Neural progenitor cell (in vitro differentiated cells): ENCODE results near the gene HMGCS1. TPM values are rescaled to one million over a fixed set of nuclear protein-coding genes. Genes with fewer than 3 reads are reported as not detected.

ENCODE experiments used
- DNase-seq: peaks from one replicate; pipeline ENCODE4 v3.0.0-alpha.2; 2016; ENCODE audit warnings: low spot score
- H2AFZ ChIP-seq: fragments of 200-600 bp; sonication (generic); replicated peaks from 2 replicates; pipeline ENCODE4 v1.6.1; 2016; ENCODE audit warnings: antibody characterized with exemption
- H3F3A ChIP-seq: fragments of 200-600 bp; sonication (generic); 2 replicates; pipeline ENCODE4 v1.6.1; 2016; ENCODE audit warnings: antibody characterized with exemption, low read depth
- H3K27ac ChIP-seq: fragments of 200-600 bp; sonication (generic); 2 replicates; pipeline ENCODE4 v1.5.1; 2016; ENCODE audit warnings: mild to moderate bottlenecking
- H3K27me3 ChIP-seq: fragments of 200-600 bp; sonication (generic); 2 replicates; pipeline ENCODE4 v1.6.1; 2016; ENCODE audit warnings: mild to moderate bottlenecking, moderate library complexity
- H3K36me3 ChIP-seq: fragments of 200-600 bp; sonication (generic); 2 replicates; pipeline ENCODE4 v1.5.1; 2016
- H3K4me1 ChIP-seq: fragments of 200-600 bp; sonication (generic); 2 replicates; pipeline ENCODE4 v1.6.1; 2016; ENCODE audit warnings: mixed run types
- H3K4me2 ChIP-seq: fragments of 200-600 bp; sonication (generic); 2 replicates; pipeline ENCODE4 v1.6.1; 2016
- H3K4me3 ChIP-seq: fragments of 200-600 bp; sonication (generic); 2 replicates; pipeline ENCODE4 v1.5.1; 2016
- H3K79me2 ChIP-seq: fragments of 200-600 bp; sonication (generic); 2 replicates; pipeline ENCODE4 v1.6.1; 2016; ENCODE audit warnings: low read depth
- H3K9ac ChIP-seq: fragments of 200-600 bp; sonication (generic); 2 replicates; pipeline ENCODE4 v1.6.1; 2016
- H3K9me3 ChIP-seq: fragments of 200-600 bp; sonication (generic); 2 replicates; pipeline ENCODE4 v1.5.1; 2016; ENCODE audit warnings: low read depth
- H4K20me1 ChIP-seq: fragments of 200-600 bp; sonication (generic); 2 replicates; pipeline ENCODE4 v1.6.1; 2016; ENCODE audit warnings: low read depth
- H3K27ac Mint-ChIP-seq: 3 replicates; pipeline ENCODE4 v1.8.0; 2021; ENCODE audit warnings: mixed read lengths
- H3K27me3 Mint-ChIP-seq: 2 replicates; pipeline ENCODE4 v1.8.0; 2022; ENCODE audit warnings: low read depth, mild to moderate bottlenecking, inconsistent platforms, moderate library complexity, mixed read lengths; ENCODE audit not compliant: insufficient read depth
- H3K36me3 Mint-ChIP-seq: 3 replicates; pipeline ENCODE4 v1.8.0; 2021; ENCODE audit warnings: mixed read lengths
- H3K4me1 Mint-ChIP-seq: 3 replicates; pipeline ENCODE4 v1.8.0; 2021; ENCODE audit warnings: mixed read lengths
- H3K4me3 Mint-ChIP-seq: 3 replicates; pipeline ENCODE4 v1.8.0; 2021; ENCODE audit warnings: mild to moderate bottlenecking, moderate library complexity, mixed read lengths
- H3K9me3 Mint-ChIP-seq: 3 replicates; pipeline ENCODE4 v1.8.0; 2020; ENCODE audit warnings: mixed read lengths
- EZH2 ChIP-seq: fragments of 200-600 bp; sonication (generic); IDR thresholded peaks from 2 replicates; pipeline ENCODE4 v1.6.1; 2017; ENCODE audit warnings: antibody characterized with exemption, mild to moderate bottlenecking, moderate library complexity
- EZH2phosphoT487 ChIP-seq: fragments of 200-600 bp; sonication (generic); IDR thresholded peaks from 2 replicates; pipeline ENCODE4 v1.6.1; 2017; ENCODE audit warnings: antibody characterized with exemption
- total RNA-seq: library from RNA; depleted of rRNA; stranded (reverse); fragments of >200 nt; gene quantifications from 2 replicates; pipeline ENCODE4 v1.2.3, GENCODE V29; 2015; ENCODE audit warnings: low replicate concordance
- TF ChIP-seq, protein P1 (sequence below): fragments of 200-600 bp; sonication (generic); IDR thresholded peaks from 2 replicates; pipeline ENCODE4 v1.5.1; 2017; ENCODE audit warnings: antibody characterized with exemption, mild to moderate bottlenecking

Gene HMGCS1
- total RNA-seq, 1 donor from 2014 or later, result 274 TPM

- TF ChIP-seq, protein P1, sequence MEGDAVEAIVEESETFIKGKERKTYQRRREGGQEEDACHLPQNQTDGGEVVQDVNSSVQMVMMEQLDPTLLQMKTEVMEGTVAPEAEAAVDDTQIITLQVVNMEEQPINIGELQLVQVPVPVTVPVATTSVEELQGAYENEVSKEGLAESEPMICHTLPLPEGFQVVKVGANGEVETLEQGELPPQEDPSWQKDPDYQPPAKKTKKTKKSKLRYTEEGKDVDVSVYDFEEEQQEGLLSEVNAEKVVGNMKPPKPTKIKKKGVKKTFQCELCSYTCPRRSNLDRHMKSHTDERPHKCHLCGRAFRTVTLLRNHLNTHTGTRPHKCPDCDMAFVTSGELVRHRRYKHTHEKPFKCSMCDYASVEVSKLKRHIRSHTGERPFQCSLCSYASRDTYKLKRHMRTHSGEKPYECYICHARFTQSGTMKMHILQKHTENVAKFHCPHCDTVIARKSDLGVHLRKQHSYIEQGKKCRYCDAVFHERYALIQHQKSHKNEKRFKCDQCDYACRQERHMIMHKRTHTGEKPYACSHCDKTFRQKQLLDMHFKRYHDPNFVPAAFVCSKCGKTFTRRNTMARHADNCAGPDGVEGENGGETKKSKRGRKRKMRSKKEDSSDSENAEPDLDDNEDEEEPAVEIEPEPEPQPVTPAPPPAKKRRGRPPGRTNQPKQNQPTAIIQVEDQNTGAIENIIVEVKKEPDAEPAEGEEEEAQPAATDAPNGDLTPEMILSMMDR, result no peak
- TF ChIP-seq EZH2phosphoT487, result no peak
- TF ChIP-seq EZH2, result no peak
- Histone ChIP-seq H3K9me3 (no peaks in the 10 kb centered on the region), H3K27ac (no peak overlapping the region), H4K20me1 (no peaks in the 10 kb centered on the region), H3K4me1 (no peaks in the 10 kb centered on the region), H3K36me3 (no peaks in the 10 kb centered on the region), H3K9ac (no peak overlapping the region), H3K4me3 (no peak overlapping the region), H3K27me3 (no peaks in the 10 kb centered on the region), H3K4me2 (no peak overlapping the region), H3F3A (no peaks in the 10 kb centered on the region), H2AFZ (no peak overlapping the region), H3K79me2 (no peaks in the 10 kb centered on the region)
- Mint-ChIP-seq H3K27ac (no peak overlapping the region), H3K27me3 (no peaks in the 10 kb centered on the region), H3K9me3 (peaks cover 15% of the 10 kb centered on the region), H3K4me3 (no peak overlapping the region), H3K4me1 (no peaks in the 10 kb centered on the region), H3K36me3 (no peaks in the 10 kb centered on the region)
- no peak for DNase-seq
Observed at GRCh38 chr5:43258116-43258515, 55.1 kb downstream of the HMGCS1 start.

- Histone ChIP-seq H3K27me3 (no peaks in the 10 kb centered on the region), H3K9me3 (no peaks in the 10 kb centered on the region), H3K4me1 (no peaks in the 10 kb centered on the region), H2AFZ (no peak overlapping the region), H3K27ac (no peak overlapping the region), H3K4me3 (no peak overlapping the region), H3K4me2 (no peak overlapping the region), H3K79me2 (no peaks in the 10 kb centered on the region), H3K36me3 (no peaks in the 10 kb centered on the region), H3K9ac (no peak overlapping the region), H3F3A (no peaks in the 10 kb centered on the region), H4K20me1 (no peaks in the 10 kb centered on the region)
- Mint-ChIP-seq H3K4me3 (no peak overlapping the region), H3K27ac (no peak overlapping the region), H3K36me3 (no peaks in the 10 kb centered on the region), H3K9me3 (peaks cover 6% of the 10 kb centered on the region), H3K27me3 (no peaks in the 10 kb centered on the region), H3K4me1 (no peaks in the 10 kb centered on the region)
- DNase-seq, result no peak
- TF ChIP-seq, protein P1, result no peak
- TF ChIP-seq EZH2phosphoT487, result no peak
- no peak for TF ChIP-seq EZH2
Observed at GRCh38 chr5:43256261-43256966, 56.8 kb downstream of the HMGCS1 start.

GRCh38 chr5:43255704-43256103, 57.5 kb downstream of the HMGCS1 start:
- Histone ChIP-seq H3K4me1 (no peaks in the 10 kb centered on the region), H4K20me1 (no peaks in the 10 kb centered on the region), H3K9me3 (no peaks in the 10 kb centered on the region), H3K4me3 (no peak overlapping the region), H3K27ac (no peak overlapping the region), H3F3A (no peaks in the 10 kb centered on the region), H3K27me3 (no peaks in the 10 kb centered on the region), H3K9ac (no peak overlapping the region), H3K36me3 (no peaks in the 10 kb centered on the region), H2AFZ (no peak overlapping the region), H3K4me2 (no peak overlapping the region), H3K79me2 (no peaks in the 10 kb centered on the region)
- Mint-ChIP-seq H3K4me3 (no peak overlapping the region), H3K27ac (no peak overlapping the region), H3K9me3 (peaks cover 3% of the 10 kb centered on the region), H3K4me1 (no peaks in the 10 kb centered on the region), H3K27me3 (no peaks in the 10 kb centered on the region), H3K36me3 (no peaks in the 10 kb centered on the region)
- TF ChIP-seq, protein P1, result no peak
- no peak for TF ChIP-seq EZH2
- no peak for TF ChIP-seq EZH2phosphoT487
- no peak for DNase-seq
